Skeletal muscle satellite cell (primary cell): ENCODE data around the gene C17orf113.

Experiments
- H3K27me3 ChIP-seq: 2 replicates; pipeline ENCODE4 v1.7.0; 2013; ENCODE audit warnings: low read length; ENCODE audit not compliant: control insufficient read depth, insufficient read depth
- H3K36me3 ChIP-seq: 2 replicates; pipeline ENCODE4 v1.7.0; 2013; ENCODE audit warnings: mild to moderate bottlenecking, control low read depth, low read length; ENCODE audit not compliant: insufficient read depth
- H3K4me1 ChIP-seq: 2 replicates; pipeline ENCODE4 v1.7.0; 2013; ENCODE audit warnings: low read length; ENCODE audit not compliant: control insufficient read depth, insufficient read depth
- H3K4me2 ChIP-seq: 2 replicates; pipeline ENCODE4 v1.7.0; 2013; ENCODE audit warnings: mild to moderate bottlenecking, low read length
- H3K4me3 ChIP-seq: 2 replicates; pipeline ENCODE4 v1.7.0; 2013; ENCODE audit warnings: low read length
- H3K9ac ChIP-seq: 2 replicates; pipeline ENCODE4 v1.7.0; 2013; ENCODE audit warnings: mild to moderate bottlenecking, low read depth, low read length, moderate library complexity
- H3K9me3 ChIP-seq: replicated peaks from 2 replicates; pipeline ENCODE4 v1.7.0; 2013; ENCODE audit warnings: mild to moderate bottlenecking, control low read depth, low read length

C17orf113 gene

GRCh38 chr17:42087042-42087701 lies 36.8 kb upstream of the C17orf113 start:
- H3K27me3 ChIP-seq: peaks cover 31% of the 10 kb centered on the region
- H3K4me1 ChIP-seq: no peaks in the 10 kb centered on the region
- no peak overlapping the region for H3K4me3 ChIP-seq
- no peaks in the 10 kb centered on the region for H3K9me3 ChIP-seq
- no peak overlapping the region for H3K4me2 ChIP-seq
- H3K36me3 ChIP-seq: no peaks in the 10 kb centered on the region
- H3K9ac ChIP-seq: no peak overlapping the region

GRCh38 chr17:42081516-42082129 lies 31.2 kb upstream of the C17orf113 start:
- no peaks in the 10 kb centered on the region for H3K4me1 ChIP-seq
- no peak overlapping the region for H3K9ac ChIP-seq
- no peaks in the 10 kb centered on the region for H3K9me3 ChIP-seq
- H3K4me2 ChIP-seq: no peak overlapping the region
- peaks cover 27% of the 10 kb centered on the region for H3K27me3 ChIP-seq
- no peaks in the 10 kb centered on the region for H3K36me3 ChIP-seq
- no peak overlapping the region for H3K4me3 ChIP-seq

GRCh38 chr17:42079541-42079940 lies 29.1 kb upstream of the C17orf113 start:
- no peaks in the 10 kb centered on the region for H3K36me3 ChIP-seq
- H3K4me1 ChIP-seq: no peaks in the 10 kb centered on the region
- no peaks in the 10 kb centered on the region for H3K9me3 ChIP-seq
- no peak overlapping the region for H3K4me2 ChIP-seq
- no peak overlapping the region for H3K4me3 ChIP-seq
- peaks cover 27% of the 10 kb centered on the region for H3K27me3 ChIP-seq
- H3K9ac ChIP-seq: no peak overlapping the region

- Histone ChIP-seq H3K9ac (no peak overlapping the region), H3K36me3 (no peaks in the 10 kb centered on the region), H3K4me3 (no peak overlapping the region), H3K4me2 (no peak overlapping the region), H3K4me1 (no peaks in the 10 kb centered on the region), H3K27me3 (peaks cover 27% of the 10 kb centered on the region), H3K9me3 (no peaks in the 10 kb centered on the region)
Measured at GRCh38 chr17:42078396-42079043, 28.1 kb upstream of the C17orf113 start.

- no peak overlapping the region for H3K9ac ChIP-seq
- no peaks in the 10 kb centered on the region for H3K9me3 ChIP-seq
- no peak overlapping the region for H3K4me3 ChIP-seq
- no peaks in the 10 kb centered on the region for H3K36me3 ChIP-seq
- peaks cover 28% of the 10 kb centered on the region for H3K27me3 ChIP-seq
- H3K4me1 ChIP-seq: no peaks in the 10 kb centered on the region
- H3K4me2 ChIP-seq: no peak overlapping the region
Measured at GRCh38 chr17:42077755-42078154, 27.4 kb upstream of the C17orf113 start.

- Histone ChIP-seq H3K4me1 (peaks cover 6% of the 10 kb centered on the region), H3K4me3 (no peak overlapping the region), H3K9ac (no peak overlapping the region), H3K9me3 (no peaks in the 10 kb centered on the region), H3K4me2 (no peak overlapping the region), H3K36me3 (no peaks in the 10 kb centered on the region), H3K27me3 (peaks cover 36% of the 10 kb centered on the region)
Measured at GRCh38 chr17:42076797-42077559, 26.6 kb upstream of the C17orf113 start.

- H3K9me3 ChIP-seq: no peaks in the 10 kb centered on the region
- no peaks in the 10 kb centered on the region for H3K36me3 ChIP-seq
- no peak overlapping the region for H3K9ac ChIP-seq
- no peak overlapping the region for H3K4me3 ChIP-seq
- H3K4me1 ChIP-seq: peaks cover 7% of the 10 kb centered on the region
- peaks cover 38% of the 10 kb centered on the region for H3K27me3 ChIP-seq
- no peak overlapping the region for H3K4me2 ChIP-seq
Measured at GRCh38 chr17:42075789-42076188, 25.4 kb upstream of the C17orf113 start.

GRCh38 chr17:42072323-42073187 lies 22.2 kb upstream of the C17orf113 start:
- peaks cover 7% of the 10 kb centered on the region for H3K4me1 ChIP-seq
- peak overlapping the region; percentile 38 for H3K4me3 ChIP-seq

GRCh38 chr17:42071810-42072209 lies 21.4 kb upstream of the C17orf113 start:
- H3K4me2 ChIP-seq: peak overlapping the region; percentile 71
- H3K36me3 ChIP-seq: no peaks in the 10 kb centered on the region
- no peaks in the 10 kb centered on the region for H3K9me3 ChIP-seq
- H3K4me1 ChIP-seq: peaks cover 7% of the 10 kb centered on the region
- H3K27me3 ChIP-seq: peaks cover 35% of the 10 kb centered on the region
- no peak overlapping the region for H3K9ac ChIP-seq
- H3K4me3 ChIP-seq: no peak overlapping the region

More at GRCh38 chr17:42072323-42073187, 22.2 kb upstream of the C17orf113 start:
- H3K36me3 ChIP-seq: no peaks in the 10 kb centered on the region
- peaks cover 35% of the 10 kb centered on the region for H3K27me3 ChIP-seq
- H3K4me2 ChIP-seq: peak overlapping the region; percentile 71
- no peaks in the 10 kb centered on the region for H3K9me3 ChIP-seq
- H3K9ac ChIP-seq: no peak overlapping the region

GRCh38 chr17:42068979-42069378 lies 18.6 kb upstream of the C17orf113 start:
- Histone ChIP-seq H3K9ac (no peak overlapping the region), H3K4me1 (peaks cover 7% of the 10 kb centered on the region), H3K4me2 (no peak overlapping the region), H3K27me3 (peaks cover 44% of the 10 kb centered on the region), H3K9me3 (no peaks in the 10 kb centered on the region), H3K4me3 (no peak overlapping the region), H3K36me3 (no peaks in the 10 kb centered on the region)
